K562 (cell line): ENCODE data around the gene SRF. TPM values are rescaled to one million over a fixed set of nuclear protein-coding genes. Genes with fewer than 3 reads are reported as not detected.
A peak's percentile ranks its signal among the peaks of the same experiment; 100 is the strongest.

Experiments used
- ATAC-seq: fragments of 200-7000 bp; cut with Tn5 transposase; 3 replicates; pipeline ENCODE4 v1.9.1; 2020; ENCODE audit warnings: moderate library complexity
- BruUV-seq: library from RNA; stranded (reverse); fragments of 400-500 nt; replicated peaks from 2 replicates; lab custom pipeline; 2021; lab: Mats Ljungman, UMichigan
- CTCF ChIA-PET: fragments of 300-600 bp; formaldehyde crosslinking; extraction: SDS; loops from one replicate; lab custom pipeline; 2021; ENCODE audit warnings: low intra/inter-chr PET ratio; lab: Yijun Ruan, JAX
- POLR2A ChIA-PET: fragments of 300-600, 350-650 bp; sonication (Branson Sonifier 250); formaldehyde crosslinking; extraction: SDS; loops from one replicate; lab custom pipeline; 2021; ENCODE audit warnings: antibody characterized with exemption, inconsistent platforms; lab: Yijun Ruan, JAX
- DNase-seq, 4 experiments: peaks; one replicate each; pipeline versions ENCODE4 v3.0.0 to v3.0.0-alpha.2; 2011 to 2018; ENCODE audit warnings: low spot score in 3 of 4, mixed read lengths in 3 of 4; ENCODE audit errors: extremely low read depth in 1 of 4
- FAIRE-seq: peaks from 2 replicates; lab custom pipeline; 2011; peaks lifted over from hg19 to GRCh38; lab: Jason Lieb, UNC
- H2AFZ ChIP-seq: 2 replicates; pipeline ENCODE4 v1.6.0; 2011; ENCODE audit warnings: low read depth, low read length, control low read depth, inconsistent platforms
- H3K27ac ChIP-seq: fragments of 200-600 bp; 3 replicates; pipeline ENCODE4 v1.8.0; 2011; ENCODE audit warnings: low read depth, mild to moderate bottlenecking, control low read depth, inconsistent platforms, low read length, moderate library complexity, mixed read lengths; ENCODE audit errors: extremely low read depth
- H3K27me3 ChIP-seq, 2 experiments: fragments of 300-600 bp in 1 of 2; 2 replicates in 1 of 2; 3 replicates in 1 of 2; pipeline versions ENCODE4 v1.6.0 to v1.8.0; 2011; ENCODE audit warnings: inconsistent platforms in 2 of 2, low read length in 2 of 2, mild to moderate bottlenecking in 1 of 2, mixed read lengths in 1 of 2, moderate library complexity in 1 of 2; ENCODE audit not compliant: control insufficient read depth in 2 of 2, insufficient read depth in 2 of 2
- H3K36me3 ChIP-seq: fragments of 300-600 bp; 3 replicates; pipeline ENCODE4 v1.8.0; 2011; ENCODE audit warnings: mild to moderate bottlenecking, low read length, inconsistent platforms; ENCODE audit not compliant: control insufficient read depth, insufficient read depth
- H3K4me1 ChIP-seq, 2 experiments: fragments of 200-600 bp in 1 of 2; replicated peaks in 1 of 2; 2 replicates in 1 of 2; 3 replicates in 1 of 2; pipeline versions ENCODE4 v1.5.1 to v1.8.0; 2011; ENCODE audit warnings: inconsistent platforms in 2 of 2, low read length in 2 of 2, mild to moderate bottlenecking in 1 of 2, mixed read lengths in 1 of 2, moderate library complexity in 1 of 2; ENCODE audit not compliant: control insufficient read depth in 2 of 2, insufficient read depth in 2 of 2
- H3K4me2 ChIP-seq: 2 replicates; pipeline ENCODE4 v1.6.1; 2011; ENCODE audit warnings: low read length, control low read depth, inconsistent platforms, mixed read lengths; ENCODE audit not compliant: insufficient read depth
- H3K4me3 ChIP-seq: fragments of 200-600 bp; sonication (generic), shearing (Covaris generic); 2 replicates; pipeline ENCODE4 v1.5.1; 2016; ENCODE audit warnings: control low read depth, inconsistent platforms
- H3K79me2 ChIP-seq: fragments of 200-600 bp; 3 replicates; pipeline ENCODE4 v1.8.0; 2011; ENCODE audit warnings: low read length, inconsistent platforms; ENCODE audit not compliant: control insufficient read depth, insufficient read depth
- H3K9ac ChIP-seq, 2 experiments: 2 replicates each; pipeline versions ENCODE4 v1.6.0 to v1.6.1; 2011; ENCODE audit warnings: low read depth in 2 of 2, low read length in 2 of 2, control low read depth in 1 of 2, inconsistent platforms in 1 of 2, mild to moderate bottlenecking in 1 of 2, mixed read lengths in 1 of 2; ENCODE audit not compliant: insufficient read depth in 1 of 2
- H3K9me1 ChIP-seq: one replicate; pipeline ENCODE4 v1.6.0; 2011; ENCODE audit warnings: inconsistent platforms, mild to moderate bottlenecking, low read length, moderate library complexity; ENCODE audit not compliant: control insufficient read depth, insufficient read depth
- H3K9me3 ChIP-seq: replicated peaks from 2 replicates; pipeline ENCODE4 v1.5.1; 2011; ENCODE audit warnings: low read depth, low read length, inconsistent platforms; ENCODE audit not compliant: control insufficient read depth, insufficient read depth
- H4K20me1 ChIP-seq: replicated peaks from 2 replicates; pipeline ENCODE4 v1.6.1; 2011; ENCODE audit warnings: low read length, inconsistent platforms, mixed read lengths; ENCODE audit not compliant: control insufficient read depth, insufficient read depth
- C11orf30 ChIP-seq: fragments of 450-650 bp; IDR thresholded peaks from 2 replicates; pipeline ENCODE4 v1.6.1; 2016; ENCODE audit warnings: low read depth, mild to moderate bottlenecking
- RFX7 ChIP-seq: fragments of 250-450 bp; sonication (Bioruptor Pico); IDR thresholded peaks from 2 replicates; pipeline ENCODE4 v1.5.1; 2021; ENCODE audit warnings: mild to moderate bottlenecking
- WGBS: fragments of 100-300 bp; shearing (Covaris generic); methylation state at CpG from one replicate; pipeline ENCODE4 v1.1.6; 2016; ENCODE audit warnings: low coverage, mixed read lengths; ENCODE audit not compliant: insufficient coverage; ENCODE audit errors: missing lambda C conversion rate; 5-methylcytosine and 5-hydroxymethylcytosine counted together
- in situ Hi-C: fragments of 300-500 bp; cut with MboI; formaldehyde crosslinking; loops from 4 replicates; pipeline ENCODE4 v1.15.0; 2018; ENCODE audit warnings: inconsistent platforms, mixed read lengths
- intact Hi-C: fragments of 100-400 bp; cut with micrococcal nuclease; formaldehyde crosslinking; loops from 2 replicates; pipeline ENCODE4 v1.14.2; 2022
- polyA plus RNA-seq, 8 experiments: library from polyadenylated mRNA; depleted of rRNA in 4 of 8; stranded (reverse) in 5 of 8; unstranded in 3 of 8; fragments of >200 nt; fragmentation: Nextera tagmentation in 2 of 8; fragmentation: Illumina TruSeq in 1 of 8; extraction: Ambion mirVana in 2 of 8; extraction: Trizol in 1 of 8; gene quantifications; 2 replicates each; pipeline versions ENCODE4 v1.2.1 to v1.2.3, GENCODE V29; 2011 to 2014; ENCODE audit warnings: inconsistent platforms in 1 of 8, missing spikeins in 1 of 8
- total RNA-seq, 7 experiments: library from RNA; depleted of rRNA in 6 of 7; stranded (reverse); fragments of >200 nt in 6 of 7; fragmentation: Illumina TruSeq in 2 of 7; extraction: Trizol in 2 of 7; gene quantifications; 2 replicates each; pipeline versions ENCODE4 v1.2.1 to v1.2.3, GENCODE V29; 2011 to 2021; ENCODE audit warnings: low replicate concordance in 1 of 7
- TF ChIP-seq, protein P1 (sequence below): fragments of 250-450 bp; sonication (Bioruptor Pico); IDR thresholded peaks from 2 replicates; pipeline ENCODE4 v1.5.0; 2021

SRF gene
- total and polyA plus RNA-seq, 9 of the 15 experiments (the other 6 are each of a cell fraction or from before 2014, with no cell fraction given), result 2.5 to 37.0 (median 24.6) TPM

DNA sequence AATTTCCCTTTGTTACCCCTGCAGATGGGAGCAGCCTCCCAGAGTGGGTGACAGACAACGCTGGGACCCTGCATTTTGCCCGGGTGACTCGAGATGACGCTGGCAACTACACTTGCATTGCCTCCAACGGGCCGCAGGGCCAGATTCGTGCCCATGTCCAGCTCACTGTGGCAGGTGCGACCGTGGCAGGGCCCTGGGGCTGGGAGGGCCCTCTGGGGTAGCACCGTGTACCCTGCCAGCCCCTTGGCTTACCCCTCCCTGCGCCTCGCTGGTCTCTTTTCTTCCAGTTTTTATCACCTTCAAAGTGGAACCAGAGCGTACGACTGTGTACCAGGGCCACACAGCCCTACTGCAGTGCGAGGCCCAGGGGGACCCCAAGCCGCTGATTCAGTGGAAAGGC is 29.4 kb upstream of the SRF start:
- WGBS, result 53% methylated on average over 16 of the region's 16 CpGs

More for the DNA sequence above, 29.4 kb upstream of the SRF start:
- in situ Hi-C loops (loop anchor here (5.0 kb wide), 1 partner anchor 234 kb away; no protein-coding TSS in a partner anchor), intact Hi-C loops (loop anchor here (2.0 kb wide), 2 partner anchors 71 to 177 kb away; no protein-coding TSS in a partner anchor)
- FAIRE-seq (no peak), ATAC-seq (no peak), DNase-seq (no peak)
- H3K9me3 ChIP-seq, result no peaks in the 10 kb centered on the region
- H3K36me3 ChIP-seq, result no peaks in the 10 kb centered on the region
- no peaks in the 10 kb centered on the region for H4K20me1 ChIP-seq
- POLR2A ChIA-PET, result interaction anchor here (0.5 to 0.9 kb wide), 3 partner anchors 109 to 224 kb away, joined by 3 to 4 read pairs (median 3); no protein-coding TSS in a partner anchor
- no peaks in the 10 kb centered on the region; a peak in 1 of 5 replicates for H3K27me3 ChIP-seq
- H3K27ac ChIP-seq, result no peak overlapping the region
- BruUV-seq, result no TSS peak
- no peaks in the 10 kb centered on the region for H3K9me1 ChIP-seq
- CTCF ChIA-PET, result interaction anchor here (1.3 to 2.5 kb wide), 2 partner anchors 71 to 178 kb away, joined by 5 to 14 read pairs; no protein-coding TSS in a partner anchor
- no peak overlapping the region for H3K4me2 ChIP-seq
- H3K79me2 ChIP-seq, result no peaks in the 10 kb centered on the region
- peak overlapping the region in 1 of 2 experiments; percentile 14; a peak in 1 of 4 replicates for H3K9ac ChIP-seq
- H3K4me3 ChIP-seq, result no peak overlapping the region
- no peak overlapping the region for H2AFZ ChIP-seq
- no peak for TF ChIP-seq C11orf30
- TF ChIP-seq RFX7 (CRISPR knock-in tag), result no peak
- TF ChIP-seq, protein P1, sequence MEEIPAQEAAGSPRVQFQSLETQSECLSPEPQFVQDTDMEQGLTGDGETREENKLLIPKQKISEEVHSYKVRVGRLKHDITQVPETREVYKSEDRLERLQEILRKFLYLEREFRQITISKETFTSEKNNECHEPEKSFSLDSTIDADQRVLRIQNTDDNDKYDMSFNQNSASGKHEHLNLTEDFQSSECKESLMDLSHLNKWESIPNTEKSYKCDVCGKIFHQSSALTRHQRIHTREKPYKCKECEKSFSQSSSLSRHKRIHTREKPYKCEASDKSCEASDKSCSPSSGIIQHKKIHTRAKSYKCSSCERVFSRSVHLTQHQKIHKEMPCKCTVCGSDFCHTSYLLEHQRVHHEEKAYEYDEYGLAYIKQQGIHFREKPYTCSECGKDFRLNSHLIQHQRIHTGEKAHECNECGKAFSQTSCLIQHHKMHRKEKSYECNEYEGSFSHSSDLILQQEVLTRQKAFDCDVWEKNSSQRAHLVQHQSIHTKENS (CRISPR knock-in tag), result no peak
- peaks cover 5 to 21% of the 10 kb centered on the region in 2 experiments; a peak in 4 of 5 replicates for H3K4me1 ChIP-seq
